NCI-H2029 (cell line): ENCODE results near the gene DOHH.

ENCODE experiments used
- DNase-seq: peaks from one replicate; lab custom pipeline; 2025; lab: John Stamatoyannopoulos, UW

The DOHH gene

DNA sequence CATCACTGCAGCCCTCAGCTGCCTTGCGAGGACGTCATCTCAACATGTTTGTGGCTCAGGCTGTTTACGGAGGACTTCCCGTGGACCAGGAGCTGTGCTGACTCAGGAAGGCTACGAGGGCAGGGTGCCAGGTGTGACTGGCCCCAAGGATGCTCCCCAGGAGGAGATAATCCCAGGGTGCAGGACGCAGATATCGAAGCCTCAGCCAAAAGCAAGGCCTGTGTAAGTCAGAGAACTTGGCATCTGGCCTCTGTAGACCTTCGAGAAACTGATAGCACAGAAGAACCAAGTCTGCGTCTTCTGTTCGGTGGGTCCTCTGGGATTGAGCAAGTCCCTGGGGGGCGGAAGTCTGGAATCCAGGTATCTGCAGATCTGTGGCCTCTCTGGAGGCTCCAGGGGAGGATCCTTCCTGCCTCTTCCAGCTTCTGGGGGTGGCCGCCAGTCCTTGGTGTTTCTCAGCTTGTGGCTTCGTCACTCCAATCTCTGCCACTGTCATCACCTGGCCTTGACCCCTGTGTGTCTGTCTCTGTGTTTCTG is 2.6 kb upstream of the DOHH start:
- DNase-seq = no peak

DNA sequence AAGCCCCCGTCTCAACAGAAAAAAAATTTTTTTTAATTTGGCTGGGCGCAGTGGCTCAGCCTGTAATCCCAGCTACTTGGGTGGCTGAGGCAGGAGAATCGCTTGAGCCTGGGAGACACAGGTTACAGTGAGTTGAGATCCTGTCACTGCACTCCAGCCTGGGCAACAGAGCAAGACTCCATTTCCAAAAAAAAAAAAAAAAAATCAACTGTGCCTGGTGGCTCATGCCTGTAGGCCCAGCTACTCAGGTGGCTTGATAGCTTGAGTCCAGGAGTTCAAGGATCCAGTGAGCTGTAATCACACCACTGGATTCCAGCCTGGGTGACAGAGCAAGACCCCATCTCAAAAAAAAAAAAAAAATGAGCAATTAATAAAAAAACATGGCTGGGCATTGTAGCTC is 1.3 kb upstream of the DOHH start:
- no peak for DNase-seq

DNA sequence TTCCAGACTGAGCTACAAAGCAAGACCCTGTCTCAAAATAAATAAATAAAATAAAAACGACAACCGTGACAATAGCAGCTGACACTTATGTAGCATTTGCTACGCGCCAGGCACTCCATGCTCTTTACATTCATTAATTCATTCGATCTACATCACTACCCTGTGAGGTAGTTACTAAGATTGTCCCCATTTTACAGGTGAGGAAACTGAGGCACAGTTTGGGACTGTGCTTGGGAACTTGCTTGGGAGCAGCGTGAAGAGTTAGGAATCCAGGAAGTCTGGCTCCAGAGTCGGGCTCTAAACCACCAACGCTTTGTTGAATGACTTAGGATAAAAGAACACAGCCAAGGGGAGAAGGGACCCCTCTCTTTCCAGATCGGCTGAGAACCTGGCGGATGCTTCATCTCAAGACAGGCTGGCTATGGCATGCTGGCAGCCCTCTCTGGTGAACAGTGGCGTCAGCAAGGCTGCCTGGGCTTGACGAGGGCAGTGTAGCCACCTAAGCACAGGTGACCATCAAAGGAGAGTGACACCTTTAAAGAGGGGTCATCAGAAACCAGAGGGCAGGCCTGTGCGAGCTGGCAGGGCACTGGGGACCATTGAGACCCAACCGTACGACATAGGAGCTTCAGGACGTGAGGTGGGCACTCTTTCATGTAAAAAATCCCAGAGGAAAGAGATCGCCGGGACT is 591 bp downstream of the DOHH start:
- no peak for DNase-seq

DNA sequence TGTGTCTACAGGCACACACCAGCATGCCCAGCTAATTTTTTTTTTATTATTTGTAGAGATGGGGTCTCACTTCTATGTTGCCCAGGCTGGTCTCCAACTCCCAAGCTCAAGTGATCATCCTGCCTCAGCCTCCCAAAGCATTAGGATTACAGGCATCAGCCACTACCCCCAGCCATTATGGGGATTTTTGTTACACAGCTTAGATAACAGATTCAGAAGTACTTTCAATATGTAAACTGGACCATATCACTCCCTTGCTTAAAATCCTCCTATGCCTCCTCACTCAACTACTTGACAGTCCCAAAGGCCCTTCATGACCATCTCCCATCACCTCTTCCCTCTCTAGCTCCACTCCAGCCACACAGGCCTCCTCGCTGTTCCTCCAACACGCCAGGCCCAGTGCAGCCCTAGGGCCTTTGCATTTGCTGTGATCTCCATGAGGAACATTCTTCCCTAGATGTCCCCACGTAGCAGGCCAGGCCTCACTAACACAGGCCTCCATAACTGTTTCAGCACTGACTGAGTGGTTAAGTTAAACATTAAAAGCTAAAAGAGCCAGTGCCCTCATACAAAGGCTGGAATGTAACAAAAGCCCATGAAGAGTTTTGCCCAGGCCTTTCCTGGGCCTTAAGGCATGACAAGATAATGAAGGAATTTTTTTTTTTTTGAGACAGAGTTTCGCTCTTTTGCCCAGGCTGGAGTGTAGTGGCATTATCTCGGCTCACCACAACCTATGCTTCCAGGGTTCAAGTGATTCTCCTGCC is 2.5 kb downstream of the DOHH start:
- DNase-seq = no peak

DNA sequence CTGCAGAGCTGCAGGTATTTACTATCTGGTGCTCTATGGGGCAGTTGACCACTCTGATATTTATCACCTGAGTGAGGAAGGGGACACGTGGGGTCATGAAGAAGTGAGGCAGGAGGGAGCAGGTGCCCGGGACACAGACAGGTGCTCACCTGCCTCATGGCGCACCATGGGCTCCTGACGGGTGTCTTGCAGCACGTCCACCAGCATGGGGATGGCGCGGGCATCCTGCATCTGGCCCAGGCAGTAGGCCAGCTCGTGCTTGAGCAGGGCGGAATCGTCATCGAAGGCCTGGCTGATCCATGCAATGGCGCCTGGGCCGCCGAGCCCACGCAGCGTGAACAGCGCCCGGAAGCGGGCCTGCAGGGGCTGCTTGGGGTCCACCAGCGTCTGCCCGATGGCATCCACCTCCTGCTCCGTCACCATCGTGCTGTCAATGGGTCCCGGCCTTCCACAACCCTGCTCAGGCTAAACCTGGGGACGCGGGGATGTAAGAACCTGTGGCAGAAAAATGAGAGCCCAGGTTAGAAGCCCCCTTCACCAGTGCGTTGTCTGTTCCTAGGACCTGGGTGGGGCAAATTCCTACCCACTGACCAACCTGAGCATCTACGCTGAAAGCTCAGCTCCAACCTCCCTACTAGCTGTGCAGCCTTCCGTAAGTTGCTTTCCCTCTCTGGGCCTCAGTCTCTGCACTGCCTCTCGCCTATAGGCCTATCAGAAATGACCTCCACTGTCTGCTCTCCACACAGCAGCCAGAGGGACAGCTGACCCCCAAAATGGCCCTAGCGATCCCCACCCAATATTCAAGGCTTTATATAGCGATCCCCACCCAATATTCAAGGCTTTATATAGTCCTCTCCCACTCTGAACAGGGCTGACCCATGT is 3.8 kb downstream of the DOHH start:
- no peak for DNase-seq

DNA sequence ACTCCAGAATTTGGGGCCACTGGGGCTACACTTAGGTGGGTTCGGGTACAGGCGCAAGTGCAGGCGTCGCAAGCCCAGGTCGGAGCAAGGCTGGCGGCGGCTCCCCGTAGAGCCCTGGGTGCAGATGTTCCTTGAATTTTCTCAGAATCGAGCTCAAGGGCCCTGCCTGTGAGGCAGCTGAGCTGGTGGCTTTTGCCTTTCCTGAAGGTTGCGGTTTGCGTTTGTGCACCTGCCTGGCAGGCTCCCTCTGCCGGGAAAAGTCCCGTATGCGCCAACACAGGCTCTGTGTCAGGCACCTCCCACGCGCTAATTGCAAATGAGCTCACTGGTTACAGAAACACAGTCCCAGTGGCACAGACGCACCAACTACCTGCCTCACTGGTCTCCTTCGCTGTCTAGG is 5.9 kb downstream of the DOHH start:
- DNase-seq = peak; percentile 34

DNA sequence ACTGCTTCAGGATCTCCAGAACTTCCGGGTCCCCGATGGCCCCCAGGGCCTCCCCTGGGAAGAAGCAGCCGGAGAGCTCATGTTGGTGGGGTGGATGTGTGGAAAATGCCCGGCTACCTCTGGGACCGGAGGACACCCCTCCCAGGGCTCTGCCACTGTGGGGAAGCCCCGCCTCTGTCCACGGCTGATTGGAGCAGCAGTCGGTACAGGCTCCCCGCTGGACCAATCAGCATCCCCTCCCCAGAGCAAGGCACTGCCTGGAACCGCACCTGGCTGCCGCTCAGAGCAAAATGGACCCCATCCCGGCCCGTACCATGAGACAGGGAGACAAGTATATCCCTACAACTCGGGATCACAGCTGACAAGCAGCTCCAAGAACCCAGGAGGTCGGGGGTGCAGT is 6.4 kb downstream of the DOHH start:
- DNase-seq = no peak

DNA sequence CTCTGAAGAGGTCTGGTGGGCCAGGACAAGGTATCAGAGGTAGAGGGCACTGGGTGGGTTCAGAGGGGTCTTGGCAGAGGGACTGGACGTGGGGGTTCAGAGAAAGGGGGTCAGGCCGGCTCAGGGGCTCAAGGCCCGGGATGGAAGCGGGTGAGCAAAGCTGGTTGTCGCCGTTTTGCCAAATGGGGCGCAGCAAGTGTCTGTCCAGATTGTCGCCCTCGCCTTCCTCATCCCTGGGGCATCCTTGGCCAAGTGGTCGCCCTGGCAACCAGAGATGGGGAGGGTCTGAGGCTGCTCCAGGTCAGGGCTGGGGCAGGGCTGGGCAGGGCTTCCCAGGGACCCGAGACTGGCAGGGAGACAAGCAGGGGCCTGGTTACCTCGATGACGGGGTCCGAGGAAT is 6.8 kb downstream of the DOHH start:
- no peak for DNase-seq

DNA sequence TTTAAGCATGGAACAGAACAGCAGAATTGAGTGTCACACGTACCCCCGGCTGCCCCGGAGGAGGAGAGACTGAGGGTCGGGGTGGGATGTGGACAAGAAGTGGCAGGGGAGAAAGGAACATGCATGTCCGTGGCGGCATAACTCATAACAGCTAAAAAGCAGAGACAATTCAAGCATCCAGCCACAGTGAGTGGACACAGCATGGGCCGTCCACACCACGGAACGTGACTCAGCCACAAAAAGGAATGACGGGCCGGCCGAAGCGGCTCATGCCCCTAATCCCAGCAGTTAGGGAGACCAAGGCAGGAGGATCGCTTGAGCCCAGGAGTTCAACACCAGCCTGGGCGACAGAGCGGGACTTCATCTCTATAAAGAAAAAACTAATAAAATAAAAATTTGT is 7.6 kb downstream of the DOHH start:
- DNase-seq = no peak

DNA sequence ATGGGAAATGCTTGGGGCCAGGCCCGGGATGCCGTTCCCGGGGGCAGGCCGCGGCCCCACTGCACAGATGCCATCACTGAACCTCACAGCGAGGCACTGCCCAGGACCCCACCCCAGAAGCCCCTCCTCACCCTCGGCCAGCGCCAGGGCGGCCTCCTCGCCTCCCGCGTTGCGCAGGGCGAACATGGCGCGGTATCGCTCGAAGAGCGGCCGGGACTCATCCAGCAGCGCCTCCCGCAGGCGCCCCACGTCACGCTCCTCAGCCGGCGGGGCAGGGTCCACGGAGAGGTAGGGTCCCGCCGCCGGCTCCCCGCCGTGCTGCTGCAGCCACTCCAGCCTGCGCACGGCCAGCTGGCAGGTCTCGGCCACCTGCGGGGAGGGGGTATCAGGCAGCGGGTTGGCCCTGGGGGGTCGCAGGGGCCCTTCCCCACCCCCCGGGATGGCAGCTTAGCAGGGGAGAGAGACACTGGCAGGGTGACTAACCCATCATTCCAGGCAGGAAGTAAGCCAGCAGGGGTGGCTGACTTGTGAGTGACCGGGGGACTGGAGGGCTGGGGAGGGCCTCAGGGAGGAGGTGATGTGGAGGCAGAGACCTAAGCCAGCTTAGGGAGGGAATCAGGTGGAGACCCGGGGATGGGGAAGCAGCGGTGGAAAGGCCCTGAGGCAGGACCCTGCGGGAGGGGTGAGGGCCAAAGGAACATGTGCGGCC is 8.2 kb downstream of the DOHH start:
- DNase-seq = no peak

DNA sequence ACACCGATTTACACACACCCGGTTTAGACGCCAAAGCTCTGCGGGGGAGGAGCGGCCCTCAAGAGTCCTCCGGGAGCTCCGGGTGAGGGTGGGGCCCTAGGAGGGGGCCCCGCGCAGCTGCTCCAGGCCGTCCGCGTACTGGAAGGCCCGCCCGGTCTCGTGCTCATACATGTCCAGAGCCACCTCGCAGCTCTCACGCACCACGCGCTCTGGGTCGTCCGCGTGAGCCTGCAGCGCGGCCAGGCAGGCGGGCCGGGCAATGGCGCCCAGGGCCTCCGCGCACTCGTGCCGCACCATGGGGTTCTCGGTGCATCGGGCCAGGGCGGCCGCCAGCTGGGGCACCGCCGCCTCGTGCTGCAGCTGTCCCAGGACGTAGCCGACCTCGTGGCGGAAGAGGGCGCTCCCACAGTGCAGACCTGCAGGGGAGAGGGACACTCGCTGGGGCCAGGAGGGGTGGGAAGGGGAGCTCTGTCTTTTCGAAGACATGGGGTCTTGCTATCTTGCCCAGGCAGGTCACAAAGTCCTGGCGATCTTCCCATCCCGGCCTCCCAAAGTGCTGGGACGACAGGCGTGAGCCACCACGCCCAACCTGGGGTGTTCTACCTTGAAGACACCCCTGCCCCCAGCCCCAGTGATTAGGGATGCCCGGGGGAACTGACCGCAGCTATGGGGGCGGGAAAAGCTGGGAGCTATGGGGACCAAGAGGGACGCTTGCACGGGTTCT is 8.9 kb downstream of the DOHH start:
- DNase-seq = no peak

DNA sequence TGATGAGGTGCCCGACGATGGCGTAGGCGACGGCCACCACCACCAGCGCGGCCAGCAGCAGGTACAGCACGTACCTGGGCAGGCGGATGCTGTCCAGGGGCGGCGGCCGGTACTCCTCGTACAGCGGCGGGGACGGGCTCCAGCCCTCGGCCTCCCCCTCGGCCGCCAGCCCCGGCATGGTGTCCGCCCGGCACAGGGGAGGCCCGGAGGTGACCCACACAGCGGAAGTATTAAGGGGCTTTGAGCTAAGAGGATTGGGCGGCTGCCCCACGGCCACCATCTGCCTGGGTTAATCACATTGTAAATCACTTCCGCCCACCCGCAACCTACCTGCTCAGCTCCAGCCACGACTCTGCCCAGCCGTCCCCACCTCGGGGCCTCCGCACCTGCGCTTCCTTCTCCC is 17.2 kb downstream of the DOHH start, which contains the start of gene SMIM44:
SMIM44 (minus strand) TSS at position 216 of the 403 bp plus-strand sequence; CDS start at position 178, 38 bp downstream.
- no peak for DNase-seq

DNA sequence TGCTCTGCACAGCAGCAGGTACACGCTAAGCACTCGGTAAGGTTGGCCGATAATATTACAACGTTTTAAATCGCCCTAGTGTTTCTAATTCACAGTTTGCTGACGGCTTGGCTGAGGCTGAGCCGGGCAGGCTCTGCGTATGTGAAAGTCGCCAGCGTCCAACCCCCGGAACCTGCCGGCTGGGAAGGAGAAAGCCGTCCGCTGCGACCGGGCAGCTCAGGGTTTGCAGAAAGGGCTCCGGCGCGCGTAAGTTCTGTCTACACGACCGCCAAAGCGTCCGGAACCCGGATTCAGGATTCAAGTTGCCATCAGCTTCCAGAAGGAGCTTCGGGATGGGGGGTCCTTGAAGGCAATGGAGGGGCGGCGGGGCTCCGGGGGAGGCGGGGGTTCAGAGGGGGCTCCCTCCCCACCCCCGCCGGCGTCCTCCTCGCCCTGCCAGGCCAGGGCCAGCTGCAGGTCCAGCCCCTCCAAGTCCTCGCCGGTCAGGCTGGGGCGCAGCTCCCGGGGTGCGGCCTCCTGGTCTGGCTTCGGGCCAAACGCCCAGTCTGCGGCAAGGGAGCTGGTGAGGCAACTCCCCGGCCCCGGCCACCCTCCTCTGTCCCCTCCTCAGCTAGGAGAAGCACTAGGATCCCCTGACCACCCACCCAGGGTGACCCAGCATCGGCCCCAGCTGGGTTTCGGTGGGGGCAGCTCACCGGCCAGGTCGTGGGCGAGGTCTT is 17.8 kb downstream of the DOHH start:
- no peak for DNase-seq

DNA sequence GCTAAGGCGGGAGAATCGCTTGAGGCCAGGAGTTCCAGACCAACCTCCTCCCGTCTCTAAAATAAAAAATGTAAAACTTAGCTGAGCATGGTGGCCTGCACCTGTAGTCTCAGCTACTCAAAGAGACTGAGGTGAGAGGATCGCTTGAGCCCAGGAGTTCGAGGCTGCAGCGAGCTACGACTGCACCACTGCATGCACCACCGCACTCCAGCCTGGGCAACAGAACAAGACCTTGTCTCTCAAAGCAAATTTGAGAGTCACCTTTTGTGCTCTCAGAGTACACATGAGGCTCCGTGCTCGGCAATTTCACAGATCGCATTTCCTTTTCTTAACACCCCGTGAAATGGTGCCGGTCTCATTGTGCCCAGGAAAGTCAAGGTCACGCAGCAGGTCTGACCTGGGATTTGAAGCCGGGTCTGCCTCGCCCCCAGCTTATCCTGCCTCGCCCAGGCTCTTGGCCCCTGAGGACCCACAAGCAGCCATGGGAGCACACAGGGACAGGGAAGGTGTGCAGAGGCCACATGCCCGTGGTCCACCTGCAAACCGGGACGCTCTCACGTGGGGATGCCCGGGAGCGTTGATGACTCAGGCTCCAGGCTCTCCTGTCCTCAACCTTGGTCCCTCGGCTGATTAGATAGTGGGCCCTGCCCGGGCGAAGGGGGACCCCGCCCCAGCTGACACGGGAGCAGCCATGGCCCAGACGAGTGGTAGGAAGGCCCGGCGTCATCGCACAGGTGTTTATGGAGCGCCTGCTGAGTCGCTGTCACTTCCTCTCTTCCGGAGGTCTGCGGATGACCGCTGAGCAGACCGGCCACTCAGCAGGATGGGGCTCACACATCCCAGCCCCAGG is 19.0 kb downstream of the DOHH start:
- no peak for DNase-seq

DNA sequence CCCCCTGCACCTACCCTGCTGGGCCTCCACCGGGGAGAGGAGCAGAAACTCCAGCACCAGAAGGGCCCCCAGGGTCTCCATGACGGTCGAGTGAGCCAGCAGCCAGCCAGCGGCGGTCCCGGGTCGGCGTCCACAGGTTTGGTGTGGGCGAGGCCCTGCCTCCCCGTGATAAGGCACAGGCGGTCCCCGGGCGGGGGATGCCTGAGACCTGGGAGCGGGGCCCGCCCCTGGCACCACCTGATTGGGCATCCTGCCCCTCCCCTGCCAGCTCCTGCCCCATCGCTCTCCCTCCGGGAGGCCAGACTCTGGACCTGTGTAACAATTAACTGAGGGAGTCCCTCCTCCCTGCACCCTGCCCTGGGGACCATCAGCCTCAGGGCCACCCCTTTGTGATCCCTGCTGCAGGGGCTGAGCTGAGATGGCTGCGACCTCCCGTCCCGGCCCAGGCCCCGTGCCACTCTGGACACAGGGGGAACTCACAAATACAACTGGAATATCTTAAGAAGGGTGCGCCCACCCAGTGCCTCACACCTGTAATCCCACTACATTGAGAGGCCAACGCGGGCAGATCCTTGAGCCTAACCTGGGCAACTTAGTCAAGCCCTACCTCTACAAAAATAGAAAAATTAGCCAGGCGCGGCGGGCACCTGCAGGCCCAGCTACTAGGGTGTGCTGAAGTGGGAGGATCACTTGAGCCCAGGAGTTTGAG is 19.9 kb downstream of the DOHH start, which contains the start of gene SMIM24:
SMIM24 (minus strand) TSS at position 143 of the 709 bp plus-strand sequence; CDS start at position 81, 62 bp downstream.
- DNase-seq = no peak

DNA sequence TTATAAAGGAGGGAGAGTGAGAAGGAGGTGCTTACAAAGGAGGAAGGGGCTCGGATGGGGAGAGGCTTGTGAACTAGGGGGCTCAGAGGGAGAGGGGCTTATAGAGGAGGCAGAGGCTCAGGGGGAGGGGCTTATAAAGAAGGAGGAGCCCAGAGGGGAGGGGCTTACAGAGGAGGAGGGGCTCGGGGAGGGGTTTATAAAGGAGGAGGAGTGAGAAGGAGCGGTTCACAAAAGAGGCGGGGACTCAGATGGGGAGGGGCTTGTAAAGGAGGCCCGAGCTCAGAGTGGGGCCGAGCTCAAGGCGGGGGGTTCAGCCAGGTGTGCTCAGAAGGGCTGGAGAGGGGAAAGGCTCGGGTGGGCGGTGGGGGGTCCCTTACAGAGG is 20.6 kb downstream of the DOHH start:
- DNase-seq = peak; percentile 22

DNA sequence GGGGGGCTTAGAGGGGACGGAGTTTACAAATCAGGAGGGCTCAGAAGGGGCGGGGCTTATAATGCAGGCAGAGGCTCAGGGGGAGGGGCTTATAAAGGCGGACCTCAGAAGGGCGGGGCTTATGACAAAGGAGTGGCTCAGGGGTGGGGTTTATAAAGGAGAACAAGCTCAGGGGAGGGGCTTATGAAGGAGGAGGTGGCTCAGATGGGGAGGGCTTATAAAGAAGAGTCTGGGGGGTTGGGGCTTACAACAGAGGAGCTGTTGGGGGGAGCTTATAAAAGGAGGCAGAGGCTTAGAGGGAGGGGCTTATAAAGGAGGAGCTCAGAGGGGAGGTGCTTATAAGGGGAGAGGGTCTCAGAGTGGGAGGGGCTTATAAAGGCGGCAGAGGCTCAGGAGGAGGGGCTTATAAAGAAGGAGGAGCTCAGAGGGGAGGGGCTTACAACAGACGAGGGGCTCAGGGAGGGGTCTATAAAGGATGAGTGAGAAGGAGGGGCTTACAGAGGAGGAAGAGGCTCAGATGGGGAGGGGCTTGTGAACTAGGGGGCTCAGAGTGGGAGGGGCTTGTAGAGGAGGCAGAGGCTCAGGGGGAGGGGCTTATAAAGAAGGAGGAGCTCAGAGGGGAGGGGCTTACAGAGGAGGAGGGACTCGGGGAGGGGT is 21.2 kb downstream of the DOHH start:
- DNase-seq = no peak
